Measurements from ENCODE around the gene RBBP8.
"Not testable (repeated sequence)": the region's sequence is repeated elsewhere in the genome, so short reads cannot be mapped to it uniquely, and the experiment has no call there.

RBBP8 gene

GRCh38 chr18:22933206-22933965, at the start of gene RBBP8:
Gene RBBP8 (plus strand): TSS chr18:22933328. CDS start chr18:22936852, 3,524 bp downstream.
- DNase-seq = peak; percentile 74 to 86

- no peak for DNase-seq
These were observed 49.3 kb upstream of the RBBP8 start for GRCh38 chr18:22883827-22884226.

- not testable (repeated sequence) for DNase-seq
These were observed 47.4 kb upstream of the RBBP8 start for GRCh38 chr18:22885694-22886093.

GRCh38 chr18:22899421-22899820, 33.7 kb upstream of the RBBP8 start:
- DNase-seq = no peak

- DNase-seq = no peak
These were observed 32.4 kb upstream of the RBBP8 start for GRCh38 chr18:22900558-22901238.

- DNase-seq = no peak
These were observed 31.0 kb upstream of the RBBP8 start for GRCh38 chr18:22902093-22902492.

GRCh38 chr18:22903248-22903647, 29.9 kb upstream of the RBBP8 start:
- DNase-seq = not testable (repeated sequence)

- no peak for DNase-seq
These were observed 21.0 kb upstream of the RBBP8 start for GRCh38 chr18:22912149-22912548.

- no peak for DNase-seq
These were observed 20.3 kb upstream of the RBBP8 start for GRCh38 chr18:22912835-22913234.

- DNase-seq = no peak
These were observed 19.3 kb upstream of the RBBP8 start for GRCh38 chr18:22913861-22914260.

GRCh38 chr18:22914633-22915032, 18.5 kb upstream of the RBBP8 start:
- DNase-seq = no peak

- no peak for DNase-seq
These were observed 17.8 kb upstream of the RBBP8 start for GRCh38 chr18:22915337-22915736.

GRCh38 chr18:22921772-22922171, 11.4 kb upstream of the RBBP8 start:
- no peak for DNase-seq

GRCh38 chr18:22924589-22924988, 8.5 kb upstream of the RBBP8 start:
- no peak for DNase-seq

- DNase-seq = no peak
These were observed 6.7 kb upstream of the RBBP8 start for GRCh38 chr18:22926454-22926853.

GRCh38 chr18:22928339-22928738, 4.8 kb upstream of the RBBP8 start:
- DNase-seq = no peak

GRCh38 chr18:22930089-22930713, 2.9 kb upstream of the RBBP8 start:
- DNase-seq = peak; percentile 26 to 59

- DNase-seq = no peak
These were observed 283 bp upstream of the RBBP8 start for GRCh38 chr18:22932885-22933205.

- DNase-seq = peak in 1 of 2 experiments; percentile 23
These were observed 867 bp downstream of the RBBP8 start for GRCh38 chr18:22933966-22934423.

- DNase-seq = no peak
These were observed 1.7 kb downstream of the RBBP8 start for GRCh38 chr18:22934789-22935188.

GRCh38 chr18:22935431-22935830, 2.3 kb downstream of the RBBP8 start:
- DNase-seq = no peak

- DNase-seq = no peak
These were observed 3.4 kb downstream of the RBBP8 start for GRCh38 chr18:22936515-22936914.

GRCh38 chr18:22939649-22940048, 6.5 kb downstream of the RBBP8 start:
- no peak for DNase-seq

- no peak for DNase-seq
These were observed 10.7 kb downstream of the RBBP8 start for GRCh38 chr18:22943847-22944246.

Data from NCI-H524 (cell line).